Keratinocyte (primary cell): ENCODE measurements around the gene TUBGCP5.

ENCODE experiments used
- CTCF ChIP-seq, 3 experiments: IDR thresholded peaks in 1 of 3; conservative IDR thresholded peaks in 1 of 3; optimal IDR thresholded peaks in 1 of 3; 2 replicates in 2 of 3; 3 replicates in 1 of 3; pipeline versions ENCODE3 to v1.5.1; 2011; ENCODE audit warnings: low read length in 3 of 3, mild to moderate bottlenecking in 3 of 3, moderate library complexity in 2 of 3, control low read depth in 1 of 3, inconsistent platforms in 1 of 3; ENCODE audit not compliant: insufficient read depth in 2 of 3; ENCODE audit errors: extremely low read depth in 1 of 3
- EZH2 ChIP-seq: IDR thresholded peaks from one replicate; pipeline ENCODE4 v1.6.1; 2012; ENCODE audit warnings: inconsistent platforms, mild to moderate bottlenecking, low read length, moderate library complexity

DNA sequence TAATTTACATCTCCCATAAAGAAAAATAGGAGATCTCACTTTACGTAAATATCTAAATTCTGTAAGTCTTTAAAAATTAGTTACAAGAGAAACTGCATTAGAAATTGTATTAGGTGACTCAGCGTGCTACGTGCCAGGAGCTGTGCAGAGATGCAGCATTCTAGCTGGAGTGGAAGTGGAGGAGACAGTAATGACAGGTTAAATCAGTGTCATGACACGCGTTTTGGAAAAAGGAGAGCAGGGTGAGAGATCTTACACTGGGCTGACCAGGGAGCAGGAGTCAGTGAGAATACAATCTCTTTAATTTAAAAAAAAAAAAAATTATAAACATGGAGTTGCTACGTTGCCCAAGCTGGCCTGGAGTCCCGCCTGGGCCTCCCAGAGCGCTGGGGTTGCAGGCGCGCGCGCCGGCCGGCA is 635 bp downstream of the TUBGCP5 start:
- no peak for TF ChIP-seq CTCF (optimal IDR thresholded peaks at IDR 0.05 in 1 of 3, IDR thresholded peaks at IDR 0.05 in 1 of 3, conservative IDR thresholded peaks at IDR 0.05 in 1 of 3; ENCODE audit: extremely low read depth in 1 of 3, insufficient read depth in 2 of 3, low read length in 3 of 3)
- no peak for TF ChIP-seq EZH2
